ENCODE results near the gene IFT88.

Gene IFT88

DNA sequence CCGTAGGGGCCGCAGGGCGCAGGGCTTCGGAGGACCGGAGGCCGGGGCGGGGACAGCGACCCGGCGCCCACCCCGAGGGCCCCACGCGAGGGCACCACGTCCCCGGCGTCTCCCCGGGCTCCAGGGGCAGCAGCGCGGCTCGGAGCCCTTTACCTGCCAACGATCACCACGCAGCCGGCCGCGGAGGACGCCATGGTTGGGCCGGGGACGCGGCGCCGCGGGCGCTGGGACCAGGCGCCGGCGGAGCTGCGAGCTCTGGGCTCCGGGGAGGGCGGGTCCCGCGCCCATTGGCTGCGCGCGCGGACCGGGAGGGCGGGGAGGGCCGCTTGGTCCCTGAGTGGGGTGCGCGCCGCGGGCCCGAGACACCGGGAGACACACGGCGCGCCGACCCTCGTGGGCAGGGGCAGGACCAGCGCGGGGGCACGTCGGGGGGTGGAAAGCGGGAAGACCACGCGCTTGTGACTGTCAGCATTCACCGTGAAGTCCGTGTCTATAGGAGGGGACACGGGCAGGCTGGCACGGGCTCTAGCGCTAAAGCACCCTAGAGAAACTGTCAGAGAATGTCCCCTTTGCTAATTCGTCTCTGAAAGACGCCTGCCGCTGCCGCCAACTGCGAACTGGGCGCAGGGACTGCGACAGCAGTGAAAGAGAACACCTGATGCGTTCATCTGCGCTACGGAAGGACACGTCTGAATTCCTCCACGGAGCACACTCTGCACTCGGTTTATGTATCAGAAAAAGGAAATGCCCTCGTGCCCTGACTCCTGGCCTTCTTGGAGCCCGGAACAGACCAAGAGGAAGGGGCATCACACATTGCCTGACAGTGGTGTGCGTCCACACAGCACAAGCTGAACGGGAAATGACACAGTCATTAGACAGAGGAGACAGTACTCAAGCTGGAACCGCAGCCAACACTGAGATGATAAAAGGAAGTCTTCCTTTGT lies 41.1 kb upstream of the IFT88 start, which contains the start of gene CRYL1:
Gene CRYL1 (minus strand): TSS at position 257 of the 944 bp plus-strand sequence. CDS start 63 bp downstream, at position 194.
- Histone ChIP-seq H3K4me3 (ENCODE audit: insufficient read length, low read depth) (peak within 1 kb of the TSS; percentile 45), H3K9me3 (ENCODE audit: insufficient read depth, low read length) (no peaks in the 10 kb centered on the region), H3K9ac (ENCODE audit: insufficient read length, low read depth) (peak within 1 kb of the TSS; percentile 61), H3K27me3 (ENCODE audit: insufficient read depth, insufficient read length) (peaks cover 48% of the 10 kb centered on the region), H3K36me3 (ENCODE audit: insufficient read depth, insufficient read length, low read length) (no peaks in the 10 kb centered on the region), H3K4me1 (ENCODE audit: insufficient read depth, insufficient read length) (peaks cover 6% of the 10 kb centered on the region)
- DNase-seq (ENCODE audit: low read depth, low spot score): no peak
- TF ChIP-seq YY1 (IDR thresholded peaks at IDR 0.05; ENCODE audit: insufficient read depth, insufficient read length): no peak
- TF ChIP-seq SUZ12 (IDR thresholded peaks at IDR 0.05; ENCODE audit: extremely low read depth, insufficient read depth, insufficient read length): peak; percentile 65

DNA sequence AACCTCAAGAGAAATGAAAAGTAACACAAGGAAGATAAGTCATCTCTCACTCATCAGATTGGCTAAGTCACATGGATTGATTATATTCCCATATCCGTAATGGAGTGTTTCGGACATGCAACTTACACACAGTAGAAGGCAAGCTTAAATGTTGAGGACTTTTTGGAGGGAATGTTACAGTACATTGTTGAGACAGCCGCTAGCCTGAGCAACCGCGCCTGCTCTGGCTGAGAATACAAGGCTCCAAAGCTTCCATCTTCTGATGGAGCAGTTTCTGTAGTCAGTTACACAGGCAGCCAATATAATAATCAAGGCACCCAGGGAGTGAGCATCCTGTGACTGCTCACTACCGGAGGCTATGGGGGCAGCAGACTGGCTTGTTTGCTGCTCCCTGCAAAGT lies 40.3 kb upstream of the IFT88 start:
- TF ChIP-seq YY1 (IDR thresholded peaks at IDR 0.05; ENCODE audit: insufficient read depth, insufficient read length) (no peak), ZNF274 (IDR thresholded peaks at IDR 0.05; ENCODE audit: low read depth, low read length) (no peak), SUZ12 (IDR thresholded peaks at IDR 0.05; ENCODE audit: extremely low read depth, insufficient read depth, insufficient read length) (no peak)
- no peak for DNase-seq (ENCODE audit: low read depth, low spot score)
- H3K4me3 ChIP-seq (ENCODE audit: insufficient read length, low read depth): no peak overlapping the region

DNA sequence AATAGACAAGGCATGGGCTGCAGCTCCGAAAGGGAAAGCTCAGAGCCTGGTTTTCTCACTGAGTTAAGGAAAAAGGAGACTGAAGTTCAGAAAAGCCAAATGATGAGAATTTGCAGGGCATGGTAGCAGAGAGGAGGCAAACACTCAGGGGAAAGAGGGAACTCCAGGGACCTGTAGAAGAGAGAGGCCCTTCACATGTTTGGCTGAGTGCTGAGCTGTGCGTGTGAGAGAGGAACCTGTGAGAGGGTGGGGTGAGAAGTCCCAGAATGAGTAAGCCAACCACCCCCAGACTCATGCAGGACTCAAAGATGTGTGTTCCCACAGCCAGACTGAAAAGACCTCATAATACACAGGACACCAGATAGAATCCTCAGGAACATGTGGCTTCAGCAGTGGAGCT lies 38.5 kb upstream of the IFT88 start:
- Histone ChIP-seq H3K36me3 (ENCODE audit: insufficient read depth, insufficient read length, low read length) (no peaks in the 10 kb centered on the region), H3K4me3 (ENCODE audit: insufficient read length, low read depth) (no peak overlapping the region), H3K27me3 (ENCODE audit: insufficient read depth, insufficient read length) (peaks cover 48% of the 10 kb centered on the region), H3K4me1 (ENCODE audit: insufficient read depth, insufficient read length) (peaks cover 6% of the 10 kb centered on the region), H3K9ac (ENCODE audit: insufficient read length, low read depth) (no peak overlapping the region), H3K9me3 (ENCODE audit: insufficient read depth, low read length) (peaks cover 5% of the 10 kb centered on the region; the same call in 1 of the 2 replicates)
- no peak for TF ChIP-seq ZNF274 (IDR thresholded peaks at IDR 0.05; ENCODE audit: low read depth, low read length)
- TF ChIP-seq YY1 (IDR thresholded peaks at IDR 0.05; ENCODE audit: insufficient read depth, insufficient read length): no peak
- TF ChIP-seq SUZ12 (IDR thresholded peaks at IDR 0.05; ENCODE audit: extremely low read depth, insufficient read depth, insufficient read length): no peak
- DNase-seq (ENCODE audit: low read depth, low spot score): no peak

More for the DNA sequence above, 40.3 kb upstream of the IFT88 start:
- peaks cover 6% of the 10 kb centered on the region for H3K4me1 ChIP-seq (ENCODE audit: insufficient read depth, insufficient read length)
- no peak overlapping the region for H3K9ac ChIP-seq (ENCODE audit: insufficient read length, low read depth)
- H3K27me3 ChIP-seq (ENCODE audit: insufficient read depth, insufficient read length): peaks cover 48% of the 10 kb centered on the region
- H3K36me3 ChIP-seq (ENCODE audit: insufficient read depth, insufficient read length, low read length): no peaks in the 10 kb centered on the region
- H3K9me3 ChIP-seq (ENCODE audit: insufficient read depth, low read length): no peaks in the 10 kb centered on the region

DNA sequence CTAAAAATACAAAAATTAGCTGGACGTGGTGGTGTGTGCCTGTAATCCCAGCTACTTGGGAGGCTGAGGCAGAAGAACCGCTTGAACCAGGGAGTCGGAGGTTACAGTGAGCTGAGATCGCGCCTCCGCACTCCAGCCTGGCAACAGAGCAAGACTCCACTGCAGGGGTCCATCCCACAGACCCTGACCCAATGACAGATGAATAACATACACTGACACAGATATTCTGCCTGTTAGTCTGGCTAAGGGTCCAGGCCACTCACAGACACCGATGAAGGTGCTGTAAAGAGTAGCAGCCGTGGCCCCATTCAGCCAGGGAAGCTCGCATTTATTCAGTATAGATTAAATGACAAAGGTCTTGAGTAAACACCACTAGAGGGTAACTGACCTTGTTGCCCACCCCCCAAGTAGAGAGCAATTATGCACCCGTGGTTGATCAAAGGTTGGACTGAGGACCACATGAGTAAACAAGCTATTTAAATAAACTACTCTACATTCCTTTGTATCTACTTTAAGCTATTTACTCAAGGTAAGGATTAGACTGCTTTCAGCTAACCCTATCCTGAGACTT lies 32.8 kb upstream of the IFT88 start:
- no peak for DNase-seq (ENCODE audit: low read depth, low spot score)
- H3K27me3 ChIP-seq (ENCODE audit: insufficient read depth, insufficient read length): no peaks in the 10 kb centered on the region
- TF ChIP-seq YY1 (IDR thresholded peaks at IDR 0.05; ENCODE audit: insufficient read depth, insufficient read length): no peak
- TF ChIP-seq ZNF274 (IDR thresholded peaks at IDR 0.05; ENCODE audit: low read depth, low read length): no peak
- TF ChIP-seq SUZ12 (IDR thresholded peaks at IDR 0.05; ENCODE audit: extremely low read depth, insufficient read depth, insufficient read length): no peak
- H3K4me3 ChIP-seq (ENCODE audit: insufficient read length, low read depth): no peak overlapping the region
- no peak overlapping the region for H3K9ac ChIP-seq (ENCODE audit: insufficient read length, low read depth)
- no peaks in the 10 kb centered on the region for H3K4me1 ChIP-seq (ENCODE audit: insufficient read depth, insufficient read length)
- H3K9me3 ChIP-seq (ENCODE audit: insufficient read depth, low read length): peaks cover 32% of the 10 kb centered on the region
- no peaks in the 10 kb centered on the region for H3K36me3 ChIP-seq (ENCODE audit: insufficient read depth, insufficient read length, low read length)

DNA sequence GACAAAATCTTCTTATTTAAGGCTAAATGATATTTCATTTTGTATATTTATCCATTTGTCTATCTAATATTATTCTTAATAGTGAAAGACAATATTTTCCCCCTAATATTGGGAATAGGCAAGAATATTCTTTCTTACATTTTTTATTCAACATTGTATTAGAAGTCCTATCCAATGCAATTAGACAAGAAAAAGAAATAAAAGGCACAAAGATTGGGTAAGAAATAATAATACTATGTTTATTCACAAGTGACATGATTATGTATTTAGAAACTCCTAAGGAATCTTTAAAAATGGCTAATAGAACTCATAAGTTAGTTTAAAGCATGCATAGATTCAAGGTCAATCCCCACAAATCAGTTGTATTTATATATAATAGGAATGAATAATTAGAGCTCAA lies 30.0 kb upstream of the IFT88 start:
- no peak for TF ChIP-seq SUZ12 (IDR thresholded peaks at IDR 0.05; ENCODE audit: extremely low read depth, insufficient read depth, insufficient read length)
- TF ChIP-seq ZNF274 (IDR thresholded peaks at IDR 0.05; ENCODE audit: low read depth, low read length): no peak
- no peak for TF ChIP-seq YY1 (IDR thresholded peaks at IDR 0.05; ENCODE audit: insufficient read depth, insufficient read length)
- no peak for DNase-seq (ENCODE audit: low read depth, low spot score)

DNA sequence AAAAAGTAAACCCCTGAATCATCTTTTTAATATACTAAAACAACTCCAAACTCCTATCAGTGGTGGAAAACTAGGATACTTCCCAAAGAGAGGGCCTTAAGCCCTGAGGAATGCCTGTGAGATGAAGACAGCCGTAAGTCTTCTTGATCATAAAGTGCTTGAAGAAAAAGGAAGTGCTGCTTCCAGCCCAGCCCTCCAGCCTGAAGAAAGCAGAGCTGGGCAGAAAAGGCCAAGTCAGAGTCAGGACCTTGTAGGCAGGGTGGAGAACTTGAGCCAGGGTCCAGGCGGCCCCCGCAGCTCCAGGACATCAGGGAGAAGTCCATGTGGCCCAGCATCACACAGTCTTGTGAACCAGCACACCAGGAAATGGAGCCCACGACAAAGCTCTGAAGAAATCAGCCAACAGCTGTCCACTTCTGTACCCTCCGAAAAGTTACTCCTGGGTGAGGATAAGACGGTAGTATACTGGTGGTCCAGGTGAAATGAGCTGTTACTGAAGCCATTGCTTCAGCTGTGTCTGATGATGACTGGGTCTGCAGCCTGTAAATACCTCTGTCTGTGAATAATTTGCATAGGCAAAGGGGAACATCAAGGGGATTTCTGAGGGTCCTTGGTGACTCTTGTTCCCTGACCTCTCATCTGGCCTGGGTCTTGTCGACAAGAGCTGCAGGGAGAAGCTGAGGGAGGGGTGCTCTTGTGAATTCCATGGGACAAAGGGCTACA lies 22.6 kb upstream of the IFT88 start:
- H3K9ac ChIP-seq (ENCODE audit: insufficient read length, low read depth): no peak overlapping the region
- TF ChIP-seq YY1 (IDR thresholded peaks at IDR 0.05; ENCODE audit: insufficient read depth, insufficient read length): no peak
- no peak for TF ChIP-seq SUZ12 (IDR thresholded peaks at IDR 0.05; ENCODE audit: extremely low read depth, insufficient read depth, insufficient read length)
- no peak for TF ChIP-seq ZNF274 (IDR thresholded peaks at IDR 0.05; ENCODE audit: low read depth, low read length)
- no peak for DNase-seq (ENCODE audit: low read depth, low spot score)

More for the DNA sequence above, 30.0 kb upstream of the IFT88 start:
- H3K27me3 ChIP-seq (ENCODE audit: insufficient read depth, insufficient read length): no peaks in the 10 kb centered on the region
- H3K36me3 ChIP-seq (ENCODE audit: insufficient read depth, insufficient read length, low read length): no peaks in the 10 kb centered on the region
- peaks cover 32% of the 10 kb centered on the region for H3K9me3 ChIP-seq (ENCODE audit: insufficient read depth, low read length)
- no peak overlapping the region for H3K4me3 ChIP-seq (ENCODE audit: insufficient read length, low read depth)
- H3K9ac ChIP-seq (ENCODE audit: insufficient read length, low read depth): no peak overlapping the region
- no peaks in the 10 kb centered on the region for H3K4me1 ChIP-seq (ENCODE audit: insufficient read depth, insufficient read length)

More for the DNA sequence above, 22.6 kb upstream of the IFT88 start:
- Histone ChIP-seq H3K36me3 (ENCODE audit: insufficient read depth, insufficient read length, low read length) (no peaks in the 10 kb centered on the region), H3K4me1 (ENCODE audit: insufficient read depth, insufficient read length) (no peaks in the 10 kb centered on the region), H3K9me3 (ENCODE audit: insufficient read depth, low read length) (no peaks in the 10 kb centered on the region), H3K4me3 (ENCODE audit: insufficient read length, low read depth) (no peak overlapping the region), H3K27me3 (ENCODE audit: insufficient read depth, insufficient read length) (no peaks in the 10 kb centered on the region)
